GM23248 (cell line): ENCODE results near the gene STT3B. TPM values are rescaled to one million over a fixed set of nuclear protein-coding genes. Genes with fewer than 3 reads are reported as not detected.

Source experiments
- DNase-seq: peaks from one replicate; pipeline ENCODE4 v3.0.0-alpha.2; 2015
- H2AFZ ChIP-seq: fragments of 200-600 bp; sonication (generic); 2 replicates; pipeline ENCODE4 v1.6.1; 2016; ENCODE audit warnings: antibody characterized with exemption
- H3F3A ChIP-seq: fragments of 200-600 bp; sonication (generic); 2 replicates; pipeline ENCODE4 v1.6.1; 2016; ENCODE audit warnings: mild to moderate bottlenecking, antibody characterized with exemption, mixed run types; ENCODE audit not compliant: insufficient read depth
- H3K27ac ChIP-seq: fragments of 200-600 bp; sonication (generic); 2 replicates; pipeline ENCODE4 v1.5.1; 2016; ENCODE audit warnings: mild to moderate bottlenecking
- H3K27me3 ChIP-seq: fragments of 200-600 bp; sonication (generic); replicated peaks from 2 replicates; pipeline ENCODE4 v1.6.1; 2016; ENCODE audit warnings: mild to moderate bottlenecking; ENCODE audit not compliant: insufficient read depth
- H3K36me3 ChIP-seq: fragments of 200-600 bp; sonication (generic); 2 replicates; pipeline ENCODE4 v1.6.1; 2016; ENCODE audit warnings: low read depth, mild to moderate bottlenecking
- H3K4me1 ChIP-seq: fragments of 200-600 bp; sonication (generic); 2 replicates; pipeline ENCODE4 v1.6.1; 2016; ENCODE audit warnings: mild to moderate bottlenecking; ENCODE audit not compliant: insufficient read depth
- H3K4me2 ChIP-seq: fragments of 200-600 bp; sonication (generic); one replicate; pipeline ENCODE4 v1.6.1; 2016; ENCODE audit warnings: mild to moderate bottlenecking; ENCODE audit not compliant: unreplicated experiment
- H3K4me3 ChIP-seq: fragments of 200-600 bp; sonication (generic); 2 replicates; pipeline ENCODE4 v1.5.1; 2016; ENCODE audit warnings: mild to moderate bottlenecking
- H3K79me2 ChIP-seq: fragments of 200-600 bp; sonication (generic); 2 replicates; pipeline ENCODE4 v1.6.1; 2016; ENCODE audit warnings: mild to moderate bottlenecking; ENCODE audit not compliant: insufficient read depth
- H3K9ac ChIP-seq: fragments of 200-600 bp; sonication (generic); 2 replicates; pipeline ENCODE4 v1.6.1; 2016; ENCODE audit warnings: mild to moderate bottlenecking
- H3K9me2 ChIP-seq: fragments of 200-600 bp; sonication (generic); 2 replicates; pipeline ENCODE4 v1.6.1; 2016; ENCODE audit warnings: mixed run types, mild to moderate bottlenecking, moderate library complexity; ENCODE audit not compliant: insufficient read depth
- H3K9me3 ChIP-seq: fragments of 200-600 bp; sonication (generic); one replicate; pipeline ENCODE4 v1.6.1; 2017; ENCODE audit warnings: low read depth
- H4K20me1 ChIP-seq: fragments of 200-600 bp; sonication (generic); 2 replicates; pipeline ENCODE4 v1.6.0; 2016; ENCODE audit not compliant: insufficient read depth
- EZH2 ChIP-seq: fragments of 200-600 bp; sonication (generic); IDR thresholded peaks from 2 replicates; pipeline ENCODE4 v1.6.1; 2018; ENCODE audit warnings: antibody characterized with exemption, mild to moderate bottlenecking; ENCODE audit not compliant: insufficient read depth, poor library complexity, severe bottlenecking
- EZH2phosphoT487 ChIP-seq: fragments of 200-600 bp; sonication (generic); IDR thresholded peaks from 2 replicates; pipeline ENCODE4 v1.6.1; 2018; ENCODE audit warnings: antibody characterized with exemption, moderate library complexity, mild to moderate bottlenecking, low read depth; ENCODE audit not compliant: insufficient read depth
- WGBS, 2 experiments: methylation state at CpG; one replicate each; pipeline ENCODE4 v1.1.6; 2015 to 2017; ENCODE audit warnings: low lambda C conversion rate in 2 of 2, low coverage in 1 of 2; ENCODE audit errors: missing lambda C conversion rate in 2 of 2; 5-methylcytosine and 5-hydroxymethylcytosine counted together
- in situ Hi-C: fragments of 300-500 bp; cut with MboI; formaldehyde crosslinking; loops from 2 replicates; pipeline ENCODE4 v1.15.0; 2020
- polyA plus RNA-seq: library from polyadenylated mRNA; unstranded; fragments of >200 nt; fragmentation: Nextera tagmentation; extraction: Ambion mirVana; gene quantifications from 2 replicates; pipeline ENCODE4 v1.2.1, GENCODE V29; 2016
- total RNA-seq: library from RNA; depleted of rRNA; stranded (reverse); fragments of >200 nt; shearing (Covaris generic); gene quantifications from 2 replicates; pipeline ENCODE4 v1.2.3, GENCODE V29; 2014

The STT3B gene
- total and polyA plus RNA-seq, 2 experiments from 2014 or later = 81.5 to 174 TPM

- Histone ChIP-seq H3K27ac (no peak overlapping the region), H4K20me1 (no peaks in the 10 kb centered on the region), H3K9me2 (no peaks in the 10 kb centered on the region), H3K9me3 (no peaks in the 10 kb centered on the region), H3K36me3 (no peaks in the 10 kb centered on the region), H3K4me1 (no peaks in the 10 kb centered on the region), H3K79me2 (no peaks in the 10 kb centered on the region), H3K27me3 (no peaks in the 10 kb centered on the region), H3K9ac (no peak overlapping the region), H3K4me2 (no peak overlapping the region), H3K4me3 (no peak overlapping the region), H2AFZ (no peak overlapping the region), H3F3A (no peaks in the 10 kb centered on the region; the same call in 1 of the 2 replicates)
- no peak for TF ChIP-seq EZH2
- TF ChIP-seq EZH2phosphoT487 = no peak
- in situ Hi-C loops = no loop called here
- DNase-seq = no peak
- WGBS, 2 experiments = 89 to 93% methylated on average over 4 to 5 of the region's 5 CpGs
Measured at GRCh38 chr3:31661993-31662670, 129.4 kb downstream of the STT3B start.

DNA sequence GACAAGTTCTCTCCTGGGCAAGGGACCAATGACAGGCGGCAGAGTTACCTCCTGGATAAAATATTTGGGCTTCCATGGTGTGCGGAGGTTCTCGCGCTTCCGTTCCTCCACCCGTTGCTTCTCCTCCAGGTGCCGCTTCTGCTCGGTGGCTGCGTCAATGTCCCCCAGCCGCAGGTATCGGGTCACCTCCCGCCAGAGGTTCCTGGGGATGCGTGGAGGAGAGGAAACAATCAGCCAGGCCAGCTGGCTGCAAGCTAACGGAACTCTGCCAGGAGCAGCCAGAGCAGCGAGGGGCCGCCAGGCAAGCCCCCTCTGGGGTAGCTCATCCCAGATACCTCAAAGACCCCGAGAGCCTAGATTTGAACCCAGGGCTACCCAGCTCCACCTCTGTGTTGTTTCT lies 131.3 kb downstream of the STT3B start:
- WGBS, 2 experiments = 87 to 88% methylated on average over 17 of the region's 17 CpGs
- no peaks in the 10 kb centered on the region for H3K4me1 ChIP-seq
- H3K9me2 ChIP-seq = no peaks in the 10 kb centered on the region
- no peak overlapping the region for H2AFZ ChIP-seq
- in situ Hi-C loops = no loop called here
- no peaks in the 10 kb centered on the region for H3K36me3 ChIP-seq
- H3K79me2 ChIP-seq = no peaks in the 10 kb centered on the region
- no peak overlapping the region for H3K4me3 ChIP-seq
- no peaks in the 10 kb centered on the region for H3K27me3 ChIP-seq
- H3F3A ChIP-seq = no peaks in the 10 kb centered on the region; the same call in 1 of the 2 replicates
- no peak overlapping the region for H3K27ac ChIP-seq
- no peak for TF ChIP-seq EZH2phosphoT487
- TF ChIP-seq EZH2 = no peak
- no peak for DNase-seq
- no peak overlapping the region for H3K9ac ChIP-seq
- no peaks in the 10 kb centered on the region for H4K20me1 ChIP-seq
- no peak overlapping the region for H3K4me2 ChIP-seq
- H3K9me3 ChIP-seq = no peaks in the 10 kb centered on the region

DNA sequence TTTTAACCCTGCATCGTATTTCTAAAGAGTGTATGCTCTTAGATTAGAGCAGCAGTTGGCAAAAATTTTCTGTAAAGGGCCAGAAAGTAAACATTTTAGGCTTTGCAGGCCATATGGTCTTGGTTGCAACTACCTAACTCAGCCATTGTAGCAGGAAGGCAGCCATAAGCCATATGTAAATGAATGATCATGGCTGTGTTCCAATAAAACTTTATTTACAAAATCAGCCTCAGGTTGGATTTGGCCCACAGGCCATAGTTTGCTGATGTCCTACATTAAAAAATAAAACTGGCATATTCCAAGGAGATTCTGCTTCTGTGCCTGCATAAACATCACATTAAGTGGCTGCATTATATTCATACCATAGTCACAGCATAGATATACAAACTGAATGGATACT lies 134.9 kb downstream of the STT3B start:
- Histone ChIP-seq H4K20me1 (no peaks in the 10 kb centered on the region), H3K27me3 (no peaks in the 10 kb centered on the region), H3F3A (no peaks in the 10 kb centered on the region), H3K27ac (no peak overlapping the region), H3K9ac (no peak overlapping the region), H3K79me2 (no peaks in the 10 kb centered on the region), H2AFZ (no peak overlapping the region), H3K4me3 (no peak overlapping the region), H3K36me3 (no peaks in the 10 kb centered on the region), H3K4me2 (no peak overlapping the region), H3K9me2 (no peaks in the 10 kb centered on the region), H3K4me1 (no peaks in the 10 kb centered on the region), H3K9me3 (no peaks in the 10 kb centered on the region)
- no peak for DNase-seq
- in situ Hi-C loops = no loop called here
- WGBS, 2 experiments = 73 to 78% methylated on average over 1 of the region's 1 CpG
- no peak for TF ChIP-seq EZH2
- no peak for TF ChIP-seq EZH2phosphoT487

- H3K9me2 ChIP-seq = no peaks in the 10 kb centered on the region
- H2AFZ ChIP-seq = no peak overlapping the region
- no peaks in the 10 kb centered on the region for H3K4me1 ChIP-seq
- H3K27ac ChIP-seq = no peak overlapping the region
- no peak overlapping the region for H3K4me3 ChIP-seq
- no peaks in the 10 kb centered on the region for H3F3A ChIP-seq
- no peaks in the 10 kb centered on the region for H3K9me3 ChIP-seq
- no peaks in the 10 kb centered on the region for H3K36me3 ChIP-seq
- no peak for TF ChIP-seq EZH2
- TF ChIP-seq EZH2phosphoT487 = no peak
- no peaks in the 10 kb centered on the region for H4K20me1 ChIP-seq
- no peaks in the 10 kb centered on the region for H3K27me3 ChIP-seq
- WGBS, 2 experiments = 75 to 76% methylated on average over 4 of the region's 4 CpGs
- in situ Hi-C loops = no loop called here
- no peak overlapping the region for H3K4me2 ChIP-seq
- no peak for DNase-seq
- H3K9ac ChIP-seq = no peak overlapping the region
- H3K79me2 ChIP-seq = no peaks in the 10 kb centered on the region
Measured at GRCh38 chr3:31668242-31668641, 135.5 kb downstream of the STT3B start.
